Adipose tissue (tissue), 3 donors: ENCODE results near the gene MYH6. TPM values are rescaled to one million over a fixed set of nuclear protein-coding genes. Genes with fewer than 3 reads are reported as not detected.

ENCODE experiments used
- H3K27ac ChIP-seq: one replicate; pipeline ENCODE4 v1.5.1; 2013; ENCODE audit warnings: low read depth, low read length
- WGBS, 3 donors: extraction: QIAGEN DNeasy Blood & Tissue Kit; methylation state at CpG; one replicate each; pipeline ENCODE4 v1.1.7; 2013; 5-methylcytosine and 5-hydroxymethylcytosine counted together
- polyA plus RNA-seq, 3 donors: library from polyadenylated mRNA; stranded (reverse); fragments of 200-250 nt; gene quantifications; one replicate each; pipeline ENCODE4 v1.2.3, GENCODE V29; 2013
- donor health status: healthy with polysubstance abuse.
- donor health status: Bipolar disorder and iron deficiency.
- donor health status: healthy.

The MYH6 gene
- polyA plus RNA-seq, 3 donors: 0.18 to 10.8 (median 0.56) TPM

- no peak overlapping the region for H3K27ac ChIP-seq
- WGBS, 3 donors: 72 to 75% (median 73%) methylated on average over 5 of the region's 5 CpGs
Measured at GRCh38 chr14:23353433-23353780, 54.7 kb downstream of the MYH6 start.

- no peak within 1 kb of the TSS for H3K27ac ChIP-seq
- 1 to 2% (median 2%) methylated on average over 31 to 42 of the region's 42 CpGs for WGBS, 3 donors
Measured at GRCh38 chr14:23352506-23353432, 55.3 kb downstream of the MYH6 start, which contains the start of gene SLC22A17. TSS of gene SLC22A17 (minus strand) at chr14:23352887.

DNA sequence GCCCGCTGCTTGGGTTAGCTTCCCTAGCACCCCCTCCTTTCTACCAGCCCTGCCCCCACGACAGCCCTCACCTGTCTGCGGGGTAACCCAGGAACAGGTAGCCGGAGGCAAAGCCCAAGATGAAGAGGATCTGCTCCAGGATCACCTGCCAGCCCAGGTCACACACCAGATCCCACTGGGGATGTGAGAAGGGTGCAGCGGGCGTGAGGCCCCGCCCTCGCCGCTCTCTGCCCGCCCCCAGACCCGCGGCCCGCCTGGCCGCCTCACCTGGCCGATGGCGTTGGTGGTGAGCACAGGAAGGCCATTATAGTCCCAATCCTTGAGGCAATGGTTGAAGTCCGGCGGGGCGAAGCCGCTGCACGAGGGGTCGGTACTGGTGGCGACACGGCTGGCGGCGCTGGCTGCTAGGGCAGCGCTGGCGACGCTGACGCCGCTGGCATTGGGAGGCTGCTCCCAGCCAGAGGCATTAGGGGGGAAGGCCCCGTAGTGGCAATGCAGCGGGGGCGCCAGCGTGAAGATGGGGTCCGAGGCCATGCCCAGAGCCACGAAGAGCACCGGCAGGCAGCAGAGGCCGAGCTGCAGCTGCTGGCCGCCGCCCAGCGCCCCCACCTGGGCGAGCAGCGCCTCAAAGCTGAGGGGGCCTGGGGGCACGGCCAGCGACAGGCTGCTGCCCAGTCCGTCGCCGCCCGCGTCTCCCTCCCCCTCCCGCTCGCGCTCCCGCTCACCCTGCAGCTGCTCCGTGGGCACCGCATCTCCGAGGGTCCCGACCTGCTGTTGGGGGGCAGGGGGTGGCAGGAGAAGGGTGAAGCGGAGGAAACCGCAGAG is 56.2 kb downstream of the MYH6 start:
- no peak overlapping the region for H3K27ac ChIP-seq
- WGBS, 3 donors: 13 to 16% (median 15%) methylated on average over 41 to 61 of the region's 61 CpGs

DNA sequence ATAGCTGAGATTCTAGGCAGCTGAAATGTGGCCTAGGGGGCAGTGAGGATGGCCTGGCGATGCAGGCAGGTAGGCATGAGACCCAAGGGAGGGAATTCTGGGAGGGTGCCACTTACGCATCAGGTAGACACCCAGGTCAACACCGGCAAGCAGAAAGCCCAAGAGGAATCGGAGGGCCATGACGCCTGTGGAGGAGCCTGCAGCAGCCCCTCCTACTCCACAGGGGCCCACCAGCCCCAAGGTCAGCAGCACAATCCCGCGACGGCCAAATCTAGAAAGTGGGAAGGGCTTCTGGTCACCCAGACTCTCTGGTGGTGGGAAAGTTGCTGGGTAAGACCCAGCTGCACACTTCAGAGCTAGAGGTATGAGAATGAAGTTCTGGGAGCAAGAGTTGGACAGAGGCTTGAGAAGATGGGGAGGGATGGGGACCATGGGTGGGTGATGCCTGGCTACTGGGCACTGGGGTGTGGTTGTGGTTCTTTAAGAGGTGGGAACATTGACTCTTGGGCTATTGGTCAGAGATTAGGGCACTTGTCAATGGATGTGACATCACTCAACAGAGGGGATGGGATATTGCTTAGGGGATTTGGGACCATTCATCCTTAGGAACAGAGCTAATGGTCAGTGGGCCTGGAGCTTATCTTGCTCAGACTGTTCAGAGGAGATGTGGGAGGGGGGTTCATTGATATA is 58.8 kb downstream of the MYH6 start:
- no peak overlapping the region for H3K27ac ChIP-seq
- WGBS, 3 donors: 74 to 93% (median 89%) methylated on average over 8 of the region's 8 CpGs

DNA sequence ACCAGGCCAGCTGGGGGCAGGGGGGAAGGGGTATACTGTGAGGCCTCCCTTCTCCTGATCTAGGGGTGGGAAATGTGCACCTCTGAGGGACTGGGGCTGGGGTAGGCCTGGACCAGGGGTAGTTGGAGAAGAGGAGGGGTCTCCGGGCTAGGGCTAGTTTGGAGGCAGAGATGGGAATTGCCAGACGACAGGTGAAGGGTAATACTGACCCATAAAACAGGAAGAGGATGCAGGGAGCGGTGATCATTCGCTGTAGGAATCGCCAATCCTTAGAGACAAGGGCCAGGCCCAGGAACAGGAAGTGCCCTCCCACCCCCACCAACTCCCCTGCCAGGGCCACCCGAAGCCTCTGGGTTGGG is 59.8 kb downstream of the MYH6 start:
- 81 to 90% (median 87%) methylated on average over 6 of the region's 6 CpGs for WGBS, 3 donors
- no peak overlapping the region for H3K27ac ChIP-seq

GRCh38 chr14:23347406-23348296 is 60.4 kb downstream of the MYH6 start:
- 94% methylated on average over 18 to 19 of the region's 19 CpGs for WGBS, 3 donors
- no peak overlapping the region for H3K27ac ChIP-seq

- WGBS, 3 donors: 85 to 87% (median 85%) methylated on average over 21 to 27 of the region's 27 CpGs
- H3K27ac ChIP-seq: no peak overlapping the region
Measured at GRCh38 chr14:23346693-23347405, 61.2 kb downstream of the MYH6 start.

DNA sequence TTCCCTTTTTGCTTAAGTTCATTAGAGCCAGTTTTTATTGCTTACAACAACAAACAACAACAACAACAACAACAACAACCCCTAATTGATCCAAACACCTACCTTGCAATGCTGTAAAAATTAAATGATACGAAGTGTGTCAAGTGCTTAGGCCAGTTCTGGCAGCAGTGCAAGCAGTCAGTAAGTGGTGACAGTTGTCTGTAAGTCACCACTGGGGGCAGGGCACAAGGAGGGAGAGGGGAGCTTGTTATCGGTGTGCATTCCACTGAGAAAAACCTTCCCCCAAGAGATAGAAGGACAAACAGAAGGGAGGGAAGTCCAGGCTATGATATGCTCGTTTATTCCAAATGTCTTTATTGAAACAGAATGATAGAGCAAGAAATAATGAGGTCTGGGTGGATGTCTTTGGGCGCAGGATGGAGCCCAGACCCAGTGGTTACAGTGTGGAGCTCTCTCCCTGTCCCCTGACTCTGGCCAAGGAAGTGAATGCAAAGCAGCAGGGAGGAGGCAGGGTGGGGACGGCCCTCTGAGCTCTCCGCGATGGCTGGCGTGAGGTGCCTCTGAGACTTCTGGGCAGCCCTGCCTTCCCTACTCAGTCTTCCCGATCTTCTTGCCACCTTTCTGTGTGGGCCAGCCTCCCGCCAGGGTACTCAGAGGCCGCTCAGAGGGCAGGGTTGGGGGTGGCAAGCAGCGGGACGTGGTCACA is 61.9 kb downstream of the MYH6 start:
- H3K27ac ChIP-seq: no peak overlapping the region
- 80 to 85% (median 83%) methylated on average over 13 of the region's 13 CpGs for WGBS, 3 donors

GRCh38 chr14:23344481-23344880 is 63.6 kb downstream of the MYH6 start:
- no peak overlapping the region for H3K27ac ChIP-seq
- 59 to 69% (median 64%) methylated on average over 3 of the region's 3 CpGs for WGBS, 3 donors

GRCh38 chr14:23339506-23340268 is 68.4 kb downstream of the MYH6 start:
- WGBS, 3 donors: 74 to 80% (median 77%) methylated on average over 1 of the region's 1 CpG

DNA sequence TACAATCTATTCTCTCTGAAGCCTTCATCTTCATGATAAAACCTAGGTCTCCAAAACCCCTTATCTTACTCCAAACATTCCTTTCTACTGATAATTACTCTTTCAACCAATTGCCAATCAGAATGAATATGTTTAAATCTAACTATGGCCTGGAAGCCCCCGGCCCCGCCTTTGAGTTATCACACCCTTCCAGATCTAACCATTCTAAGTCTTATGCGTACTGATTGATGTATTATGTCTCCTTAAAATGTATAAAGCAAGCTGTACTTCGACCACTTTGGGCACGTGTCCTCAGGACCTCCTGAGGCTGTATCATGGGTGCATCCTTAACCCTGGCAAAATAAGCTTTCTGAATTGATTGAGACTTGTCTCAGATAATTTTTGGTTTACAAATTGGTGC is 72.5 kb downstream of the MYH6 start:
- 84 to 91% (median 88%) methylated on average over 5 of the region's 5 CpGs for WGBS, 3 donors
- H3K27ac ChIP-seq: no peak overlapping the region

More at GRCh38 chr14:23339506-23340268, 68.4 kb downstream of the MYH6 start:
- H3K27ac ChIP-seq: no peak overlapping the region

Other genes starting within 250 kb of the MYH6 start
- gene SLC7A8, start 224.6 kb downstream of the MYH6 start, polyA plus RNA-seq: 10 to 100 TPM; 16.8 to 41.5 (median 25.9) TPM
- under 1 TPM in 2 of 3 donors, not detected in 1; 0.06 to 0.14 TPM for gene RNF212B, start 170.3 kb downstream of the MYH6 start, polyA plus RNA-seq
- gene HOMEZ, start 122.1 kb downstream of the MYH6 start, polyA plus RNA-seq: 1 to 10 TPM; 3.5 to 6.4 (median 3.8) TPM
- gene PPP1R3E, start 105.4 kb downstream of the MYH6 start, polyA plus RNA-seq: 10 to 100 TPM in 1 of 3 donors, 1 to 10 TPM in 2; 6.0 to 16.1 (median 6.2) TPM
- 100 to 1,000 TPM in 1 of 3 donors, 10 to 100 TPM in 2; 37.9 to 122 (median 58.9) TPM for gene BCL2L2, start 101.4 kb downstream of the MYH6 start, polyA plus RNA-seq
- 100 to 1,000 TPM in 2 of 3 donors, 10 to 100 TPM in 1; 50.4 to 124 (median 110) TPM for gene PABPN1, start 86.8 kb downstream of the MYH6 start, polyA plus RNA-seq
- gene SLC22A17, start 55.4 kb downstream of the MYH6 start, polyA plus RNA-seq: 1 to 10 TPM; 8.4 to 9.9 (median 9.5) TPM
- 10 to 100 TPM in 2 of 3 donors, 1 to 10 TPM in 1; 2.3 to 17.5 (median 11.1) TPM for gene EFS, start 43.1 kb downstream of the MYH6 start, polyA plus RNA-seq
- under 1 TPM in 1 of 3 donors, not detected in 2; 0.06 TPM for gene IL25, start 35.5 kb downstream of the MYH6 start, polyA plus RNA-seq
- under 1 TPM in 2 of 3 donors, not detected in 1; 0.26 to 0.43 TPM for gene CMTM5, start 31.2 kb downstream of the MYH6 start, polyA plus RNA-seq
- gene MYH7, start 27.4 kb upstream of the MYH6 start, polyA plus RNA-seq: 1 to 10 TPM in 2 of 3 donors, under 1 TPM in 1; 0.07 to 6.5 (median 2.8) TPM
- gene NGDN, start 61.4 kb upstream of the MYH6 start, polyA plus RNA-seq: 10 to 100 TPM; 22.2 to 50.3 (median 28.0) TPM
- gene ZFHX2, start 143.5 kb upstream of the MYH6 start, polyA plus RNA-seq: under 1 TPM; 0.35 to 0.79 (median 0.74) TPM
- gene THTPA, start 148.0 kb upstream of the MYH6 start, polyA plus RNA-seq: 10 to 100 TPM in 2 of 3 donors, 1 to 10 TPM in 1; 8.2 to 22.1 (median 18.3) TPM
- 10 to 100 TPM; 31.8 to 73.2 (median 60.2) TPM for gene AP1G2, start 159.5 kb upstream of the MYH6 start, polyA plus RNA-seq
- gene JPH4, start 170.5 kb upstream of the MYH6 start, polyA plus RNA-seq: under 1 TPM; 0.24 to 0.79 (median 0.70) TPM
- 1 to 10 TPM in 1 of 3 donors, under 1 TPM in 1, not detected in 1; 0.59 to 1.3 TPM for gene DHRS2, start 228.1 kb upstream of the MYH6 start, polyA plus RNA-seq